Loucy (cell line): ENCODE measurements around the gene SHISA6.

Experiments
- H2AFZ ChIP-seq: fragments of 200-600 bp; sonication (generic); 2 replicates; pipeline ENCODE4 v1.6.0; 2016; ENCODE audit warnings: antibody characterized with exemption, mild to moderate bottlenecking, low read length, moderate library complexity
- H3F3A ChIP-seq: fragments of 200-600 bp; 2 replicates; pipeline ENCODE4 v1.6.0; 2016; ENCODE audit warnings: antibody characterized with exemption, low read depth, mild to moderate bottlenecking
- H3K27me3 ChIP-seq: fragments of 200-600 bp; sonication (generic); 2 replicates; pipeline ENCODE4 v1.6.1; 2014; ENCODE audit warnings: low read length, mild to moderate bottlenecking; ENCODE audit not compliant: insufficient read depth, poor library complexity, severe bottlenecking
- H3K36me3 ChIP-seq: fragments of 200-600 bp; sonication (generic); 2 replicates; pipeline ENCODE4 v1.6.1; 2016; ENCODE audit warnings: low read length; ENCODE audit not compliant: insufficient read depth
- H3K4me1 ChIP-seq: fragments of 200-600 bp; sonication (generic); 2 replicates; pipeline ENCODE4 v1.5.1; 2014; ENCODE audit warnings: low read length, mild to moderate bottlenecking; ENCODE audit not compliant: insufficient read depth, poor library complexity, severe bottlenecking
- H3K4me2 ChIP-seq: fragments of 200-600 bp; sonication (generic); 2 replicates; pipeline ENCODE4 v1.6.0; 2014; ENCODE audit warnings: antibody characterized with exemption, low read length, low read depth, mild to moderate bottlenecking; ENCODE audit not compliant: poor library complexity, severe bottlenecking
- H3K4me3 ChIP-seq: fragments of 200-600 bp; sonication (generic); 2 replicates; pipeline ENCODE4 v1.5.1; 2014; ENCODE audit warnings: low read length, mild to moderate bottlenecking, mixed read lengths; ENCODE audit not compliant: poor library complexity, severe bottlenecking
- H3K79me2 ChIP-seq: fragments of 200-600 bp; sonication (generic); 2 replicates; pipeline ENCODE4 v1.6.1; 2014; ENCODE audit warnings: low read length; ENCODE audit not compliant: insufficient read depth
- H3K9ac ChIP-seq: fragments of 200-600 bp; sonication (generic); 2 replicates; pipeline ENCODE4 v1.6.0; 2014; ENCODE audit warnings: mild to moderate bottlenecking, low read depth, low read length, moderate library complexity; ENCODE audit not compliant: poor library complexity, severe bottlenecking
- H3K9me2 ChIP-seq: fragments of 200-600 bp; sonication (generic); replicated peaks from 2 replicates; pipeline ENCODE4 v1.6.1; 2016; ENCODE audit warnings: low read depth, low read length, mixed read lengths
- H3K9me3 ChIP-seq: fragments of 200-600 bp; sonication (generic); 2 replicates; pipeline ENCODE4 v1.6.1; 2014; ENCODE audit warnings: mild to moderate bottlenecking, antibody characterized with exemption, low read length, low read depth; ENCODE audit not compliant: insufficient read depth
- H4K20me1 ChIP-seq: fragments of 200-600 bp; sonication (generic); 2 replicates; pipeline ENCODE4 v1.6.0; 2014; ENCODE audit warnings: antibody characterized with exemption, low read length, mild to moderate bottlenecking; ENCODE audit not compliant: insufficient read depth, poor library complexity, severe bottlenecking
- EZH2phosphoT487 ChIP-seq: fragments of 200-600 bp; IDR thresholded peaks from 2 replicates; pipeline ENCODE4 v1.6.1; 2018; ENCODE audit warnings: antibody characterized with exemption, mild to moderate bottlenecking, moderate library complexity, borderline replicate concordance
- TF ChIP-seq, protein P1 (sequence below): fragments of 200-600 bp; sonication (generic); conservative IDR thresholded peaks from 2 replicates; pipeline ENCODE4 v1.5.1; 2014; ENCODE audit warnings: mild to moderate bottlenecking, antibody characterized with exemption, low read length

The SHISA6 gene

DNA sequence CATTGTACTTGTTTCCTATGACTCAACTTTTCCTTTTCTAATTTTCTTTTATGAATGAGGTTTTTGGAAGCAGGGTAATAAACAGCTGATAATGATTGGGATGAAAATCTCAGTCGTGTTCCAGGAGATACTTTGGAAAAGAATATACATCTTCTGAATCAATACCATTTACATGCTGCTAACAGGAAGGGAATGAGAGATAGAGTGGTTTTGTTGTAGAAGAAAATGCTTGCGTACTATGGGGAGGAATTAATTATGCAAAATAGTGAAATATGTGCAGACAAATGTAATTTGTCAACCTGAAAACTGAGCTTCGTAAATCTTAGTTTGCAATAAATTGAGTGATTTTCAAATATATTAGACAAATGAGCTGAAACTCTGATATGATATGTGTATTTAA is 24.0 kb upstream of the SHISA6 start:
- H3F3A ChIP-seq: no peaks in the 10 kb centered on the region
- no peaks in the 10 kb centered on the region for H3K9me2 ChIP-seq
- H3K4me2 ChIP-seq: no peak overlapping the region
- TF ChIP-seq, protein P1, sequence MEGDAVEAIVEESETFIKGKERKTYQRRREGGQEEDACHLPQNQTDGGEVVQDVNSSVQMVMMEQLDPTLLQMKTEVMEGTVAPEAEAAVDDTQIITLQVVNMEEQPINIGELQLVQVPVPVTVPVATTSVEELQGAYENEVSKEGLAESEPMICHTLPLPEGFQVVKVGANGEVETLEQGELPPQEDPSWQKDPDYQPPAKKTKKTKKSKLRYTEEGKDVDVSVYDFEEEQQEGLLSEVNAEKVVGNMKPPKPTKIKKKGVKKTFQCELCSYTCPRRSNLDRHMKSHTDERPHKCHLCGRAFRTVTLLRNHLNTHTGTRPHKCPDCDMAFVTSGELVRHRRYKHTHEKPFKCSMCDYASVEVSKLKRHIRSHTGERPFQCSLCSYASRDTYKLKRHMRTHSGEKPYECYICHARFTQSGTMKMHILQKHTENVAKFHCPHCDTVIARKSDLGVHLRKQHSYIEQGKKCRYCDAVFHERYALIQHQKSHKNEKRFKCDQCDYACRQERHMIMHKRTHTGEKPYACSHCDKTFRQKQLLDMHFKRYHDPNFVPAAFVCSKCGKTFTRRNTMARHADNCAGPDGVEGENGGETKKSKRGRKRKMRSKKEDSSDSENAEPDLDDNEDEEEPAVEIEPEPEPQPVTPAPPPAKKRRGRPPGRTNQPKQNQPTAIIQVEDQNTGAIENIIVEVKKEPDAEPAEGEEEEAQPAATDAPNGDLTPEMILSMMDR: no peak
- TF ChIP-seq EZH2phosphoT487: no peak
- no peak overlapping the region for H3K4me3 ChIP-seq
- H3K36me3 ChIP-seq: no peaks in the 10 kb centered on the region
- no peak overlapping the region for H3K9ac ChIP-seq
- H3K4me1 ChIP-seq: no peaks in the 10 kb centered on the region
- H4K20me1 ChIP-seq: no peaks in the 10 kb centered on the region
- no peaks in the 10 kb centered on the region; the same call in 1 of the 2 replicates for H3K9me3 ChIP-seq
- H3K79me2 ChIP-seq: no peaks in the 10 kb centered on the region
- H3K27me3 ChIP-seq: no peaks in the 10 kb centered on the region
- H2AFZ ChIP-seq: no peak overlapping the region

DNA sequence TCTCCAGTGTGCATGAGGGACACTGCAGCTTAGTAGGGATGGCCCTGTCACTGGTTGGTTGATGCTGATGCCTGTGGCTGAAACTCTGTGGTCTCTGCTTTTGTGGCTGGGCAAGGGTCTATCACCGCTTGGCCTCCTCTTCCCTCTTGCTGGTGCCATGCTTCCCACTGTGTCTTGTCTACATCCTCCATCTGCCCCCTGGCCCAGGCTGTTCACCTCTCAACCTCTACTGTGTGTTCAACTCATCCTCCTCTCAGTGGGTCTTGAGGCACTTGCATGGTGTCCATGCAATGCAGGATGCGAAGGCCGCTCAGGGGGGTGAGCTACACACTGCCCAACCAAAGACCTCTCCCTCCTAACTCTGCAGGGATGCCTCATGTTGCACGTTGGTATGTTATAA is 19.8 kb upstream of the SHISA6 start:
- H2AFZ ChIP-seq: no peak overlapping the region

DNA sequence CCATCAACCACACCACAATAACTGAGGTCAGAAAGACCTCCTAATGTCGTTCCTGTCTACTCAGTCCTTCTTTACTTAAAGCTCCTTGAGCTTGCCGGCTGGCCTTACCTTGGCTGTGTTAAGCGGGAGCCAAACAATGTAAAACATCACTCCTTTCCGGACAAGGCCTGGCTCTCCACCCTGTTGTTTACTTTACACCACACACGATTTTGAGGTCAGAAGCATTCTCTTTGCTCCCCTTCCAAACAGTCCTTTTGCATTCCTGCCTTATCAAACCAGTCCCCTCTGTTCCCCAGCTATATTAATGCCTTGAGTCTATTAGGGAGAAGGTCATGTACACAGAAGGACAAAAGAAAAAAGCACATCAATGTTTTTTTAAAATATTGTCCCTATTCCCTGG is 19.3 kb upstream of the SHISA6 start:
- H4K20me1 ChIP-seq: no peaks in the 10 kb centered on the region
- no peak overlapping the region for H3K4me2 ChIP-seq
- H3F3A ChIP-seq: no peaks in the 10 kb centered on the region
- H3K36me3 ChIP-seq: no peaks in the 10 kb centered on the region
- H2AFZ ChIP-seq: no peak overlapping the region
- H3K9me3 ChIP-seq: no peaks in the 10 kb centered on the region
- H3K9me2 ChIP-seq: no peaks in the 10 kb centered on the region
- no peak overlapping the region for H3K4me3 ChIP-seq
- H3K27me3 ChIP-seq: no peaks in the 10 kb centered on the region
- H3K9ac ChIP-seq: no peak overlapping the region
- TF ChIP-seq, protein P1: no peak
- no peak for TF ChIP-seq EZH2phosphoT487
- no peaks in the 10 kb centered on the region for H3K4me1 ChIP-seq
- no peaks in the 10 kb centered on the region for H3K79me2 ChIP-seq

More for the DNA sequence above, 19.8 kb upstream of the SHISA6 start:
- H3F3A ChIP-seq: no peaks in the 10 kb centered on the region
- no peaks in the 10 kb centered on the region for H3K79me2 ChIP-seq
- no peak overlapping the region for H3K4me3 ChIP-seq
- H3K9me2 ChIP-seq: no peaks in the 10 kb centered on the region
- H3K4me1 ChIP-seq: no peaks in the 10 kb centered on the region
- no peak overlapping the region for H3K9ac ChIP-seq
- no peak overlapping the region for H3K4me2 ChIP-seq
- TF ChIP-seq, protein P1: no peak
- TF ChIP-seq EZH2phosphoT487: no peak
- H4K20me1 ChIP-seq: no peaks in the 10 kb centered on the region
- no peaks in the 10 kb centered on the region for H3K9me3 ChIP-seq
- no peaks in the 10 kb centered on the region for H3K36me3 ChIP-seq
- H3K27me3 ChIP-seq: no peaks in the 10 kb centered on the region
